Measurements from ENCODE around the gene RDH12.

RDH12 gene

DNA sequence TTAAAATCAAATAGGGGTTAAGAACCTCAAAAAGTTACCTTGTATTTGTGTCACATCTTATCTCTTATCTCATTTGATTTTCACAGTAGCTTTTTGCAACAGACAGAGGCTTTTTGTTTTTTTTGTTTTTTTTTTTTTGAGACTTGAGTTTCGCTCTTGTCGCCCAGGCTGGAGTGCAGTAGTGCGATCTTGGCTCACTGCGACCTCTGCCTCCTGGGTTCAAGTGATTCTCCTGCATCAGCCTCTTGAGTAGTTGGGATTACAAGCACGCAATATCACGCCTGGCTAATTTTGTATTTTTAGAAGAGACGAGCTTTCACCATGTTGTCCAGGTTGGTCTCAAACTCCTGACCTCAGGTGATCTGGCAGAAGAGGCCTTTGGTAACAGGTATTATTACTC, 25.7 kb downstream of the RDH12 start:
- Histone ChIP-seq H3K4me2 (ENCODE audit: low read length) (no peak overlapping the region), H2BK5ac (ENCODE audit: low read length) (no peak overlapping the region), H3K23ac (ENCODE audit: low read length) (no peak overlapping the region), H3K18ac (ENCODE audit: low read length) (no peak overlapping the region), H3K4ac (ENCODE audit: low read depth, low read length) (no peak overlapping the region), H3K4me3 (ENCODE audit: low read length) (no peak overlapping the region), H3K4me1 (ENCODE audit: control insufficient read depth, low read depth, low read length) (peaks cover 3% of the 10 kb centered on the region), H4K8ac (ENCODE audit: low read depth, low read length) (no peak overlapping the region), H4K5ac (ENCODE audit: low read length) (no peak overlapping the region), H3K36me3 (ENCODE audit: control insufficient read depth, insufficient read depth, low read length) (no peaks in the 10 kb centered on the region), H2BK15ac (replicated peaks; ENCODE audit: low read depth) (no peak overlapping the region), H3K9ac (ENCODE audit: low read length) (no peak overlapping the region), H3K79me2 (ENCODE audit: control insufficient read depth, insufficient read depth, low read length) (no peaks in the 10 kb centered on the region), H3K56ac (ENCODE audit: low read length) (no peak overlapping the region), H3K27ac (ENCODE audit: low read depth, low read length) (no peak overlapping the region), H2AK5ac (ENCODE audit: low read length) (no peak overlapping the region), H3K79me1 (ENCODE audit: low read length) (no peaks in the 10 kb centered on the region), H2BK120ac (ENCODE audit: low read depth, low read length) (no peak overlapping the region), H3K27me3 (ENCODE audit: insufficient read depth, low read length, poor library complexity) (no peaks in the 10 kb centered on the region)
- WGBS (ENCODE audit: extremely low coverage, insufficient coverage, low lambda C conversion rate), result no CpG with 5 or more reads among the region's 7 CpGs
- DNase-seq, result no peak

DNA sequence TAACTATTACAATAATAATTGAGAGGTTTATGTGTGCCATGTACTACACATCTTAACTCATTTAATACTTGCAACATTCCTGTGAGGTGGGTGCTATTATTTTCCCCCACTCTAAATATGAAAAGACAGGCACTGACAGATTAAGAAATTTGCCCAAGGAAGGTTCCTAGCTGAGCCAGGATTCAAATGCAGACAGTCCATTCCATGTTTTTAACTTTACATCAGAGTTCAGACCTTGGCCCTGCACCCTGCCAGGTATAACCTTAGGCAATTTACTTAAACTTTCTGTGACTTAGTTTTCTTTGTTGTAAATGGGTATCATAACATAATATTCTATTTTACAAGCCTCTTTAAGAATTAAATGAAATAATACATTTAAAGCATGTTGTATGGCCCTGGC, 26.6 kb downstream of the RDH12 start:
- DNase-seq, result no peak
- no peak overlapping the region for H4K5ac ChIP-seq (ENCODE audit: low read length)
- H3K4me3 ChIP-seq (ENCODE audit: low read length), result no peak overlapping the region
- H3K4me2 ChIP-seq (ENCODE audit: low read length), result no peak overlapping the region
- H3K36me3 ChIP-seq (ENCODE audit: control insufficient read depth, insufficient read depth, low read length), result no peaks in the 10 kb centered on the region
- H2AK5ac ChIP-seq (ENCODE audit: low read length), result no peak overlapping the region
- peaks cover 3% of the 10 kb centered on the region for H3K4me1 ChIP-seq (ENCODE audit: control insufficient read depth, low read depth, low read length)
- no peak overlapping the region for H3K4ac ChIP-seq (ENCODE audit: low read depth, low read length)
- H3K79me2 ChIP-seq (ENCODE audit: control insufficient read depth, insufficient read depth, low read length), result no peaks in the 10 kb centered on the region
- H3K56ac ChIP-seq (ENCODE audit: low read length), result no peak overlapping the region
- no peak overlapping the region for H3K18ac ChIP-seq (ENCODE audit: low read length)
- H3K27me3 ChIP-seq (ENCODE audit: insufficient read depth, low read length, poor library complexity), result no peaks in the 10 kb centered on the region
- no peak overlapping the region for H3K9ac ChIP-seq (ENCODE audit: low read length)
- H3K27ac ChIP-seq (ENCODE audit: low read depth, low read length), result no peak overlapping the region
- no peak overlapping the region for H3K23ac ChIP-seq (ENCODE audit: low read length)
- H2BK120ac ChIP-seq (ENCODE audit: low read depth, low read length), result no peak overlapping the region
- no peak overlapping the region for H2BK15ac ChIP-seq (replicated peaks; ENCODE audit: low read depth)
- H3K79me1 ChIP-seq (ENCODE audit: low read length), result no peaks in the 10 kb centered on the region
- no peak overlapping the region for H4K8ac ChIP-seq (ENCODE audit: low read depth, low read length)
- H2BK5ac ChIP-seq (ENCODE audit: low read length), result no peak overlapping the region

DNA sequence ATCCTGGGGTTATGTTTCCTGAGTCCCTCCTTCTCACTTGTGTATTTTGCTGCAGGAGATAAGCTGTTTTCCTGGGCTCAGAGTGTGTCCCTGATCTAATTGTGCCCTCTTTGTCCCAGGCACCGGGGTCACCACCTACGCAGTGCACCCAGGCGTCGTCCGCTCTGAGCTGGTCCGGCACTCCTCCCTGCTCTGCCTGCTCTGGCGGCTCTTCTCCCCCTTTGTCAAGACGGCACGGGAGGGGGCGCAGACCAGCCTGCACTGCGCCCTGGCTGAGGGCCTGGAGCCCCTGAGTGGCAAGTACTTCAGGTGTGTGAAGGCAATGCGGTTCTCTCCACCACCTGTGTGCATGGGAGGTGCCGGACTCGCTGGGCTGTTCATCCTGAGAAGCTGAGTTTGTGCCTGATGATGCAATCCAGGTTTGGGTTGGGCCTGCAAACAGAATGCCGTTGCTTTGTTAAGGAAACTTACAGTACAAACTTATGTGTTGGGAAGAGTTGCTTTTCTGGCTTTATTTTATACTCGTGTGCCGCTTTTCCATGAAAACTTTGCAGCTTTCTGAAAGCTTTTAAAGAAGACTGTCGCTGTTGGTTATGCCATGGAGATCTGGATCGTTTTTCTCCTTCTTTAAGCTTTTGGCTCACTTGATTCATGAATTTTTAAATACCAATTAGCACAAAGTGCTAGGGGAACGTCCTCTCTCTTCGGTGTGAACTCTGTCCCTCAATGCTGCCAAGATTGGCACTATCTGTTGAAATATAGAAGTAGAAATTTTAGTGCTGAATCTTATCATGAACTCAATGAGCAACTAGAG, 27.6 kb downstream of the RDH12 start:
- DNase-seq, result peak; percentile 73
- Histone ChIP-seq H2BK120ac (ENCODE audit: low read depth, low read length) (no peak overlapping the region), H3K23ac (ENCODE audit: low read length) (no peak overlapping the region), H3K79me2 (ENCODE audit: control insufficient read depth, insufficient read depth, low read length) (no peaks in the 10 kb centered on the region), H3K27ac (ENCODE audit: low read depth, low read length) (no peak overlapping the region), H3K4me1 (ENCODE audit: control insufficient read depth, low read depth, low read length) (peaks cover 3% of the 10 kb centered on the region), H3K79me1 (ENCODE audit: low read length) (no peaks in the 10 kb centered on the region), H3K18ac (ENCODE audit: low read length) (no peak overlapping the region), H4K8ac (ENCODE audit: low read depth, low read length) (no peak overlapping the region), H3K4ac (ENCODE audit: low read depth, low read length) (no peak overlapping the region), H3K4me2 (ENCODE audit: low read length) (peak overlapping the region; percentile 21), H2AK5ac (ENCODE audit: low read length) (no peak overlapping the region), H3K36me3 (ENCODE audit: control insufficient read depth, insufficient read depth, low read length) (no peaks in the 10 kb centered on the region), H3K4me3 (ENCODE audit: low read length) (no peak overlapping the region), H3K9ac (ENCODE audit: low read length) (peak overlapping the region; percentile 43), H4K5ac (ENCODE audit: low read length) (no peak overlapping the region), H3K27me3 (ENCODE audit: insufficient read depth, low read length, poor library complexity) (no peaks in the 10 kb centered on the region), H2BK15ac (replicated peaks; ENCODE audit: low read depth) (no peak overlapping the region), H2BK5ac (ENCODE audit: low read length) (no peak overlapping the region), H3K56ac (ENCODE audit: low read length) (peak overlapping the region; percentile 78)
- no CpG with 5 or more reads among the region's 21 CpGs for WGBS (ENCODE audit: extremely low coverage, insufficient coverage, low lambda C conversion rate)

- H3K79me1 ChIP-seq (ENCODE audit: low read length), result no peaks in the 10 kb centered on the region
- H3K4me2 ChIP-seq (ENCODE audit: low read length), result no peak overlapping the region
- no peak overlapping the region for H3K4me3 ChIP-seq (ENCODE audit: low read length)
- no peak overlapping the region for H3K4ac ChIP-seq (ENCODE audit: low read depth, low read length)
- no peak overlapping the region for H2AK5ac ChIP-seq (ENCODE audit: low read length)
- no CpG with 5 or more reads among the region's 4 CpGs for WGBS (ENCODE audit: extremely low coverage, insufficient coverage, low lambda C conversion rate)
- H3K27ac ChIP-seq (ENCODE audit: low read depth, low read length), result no peak overlapping the region
- H4K5ac ChIP-seq (ENCODE audit: low read length), result no peak overlapping the region
- H2BK5ac ChIP-seq (ENCODE audit: low read length), result no peak overlapping the region
- H3K9ac ChIP-seq (ENCODE audit: low read length), result no peak overlapping the region
- no peaks in the 10 kb centered on the region for H3K27me3 ChIP-seq (ENCODE audit: insufficient read depth, low read length, poor library complexity)
- no peak overlapping the region for H2BK120ac ChIP-seq (ENCODE audit: low read depth, low read length)
- H3K4me1 ChIP-seq (ENCODE audit: control insufficient read depth, low read depth, low read length), result peaks cover 3% of the 10 kb centered on the region
- H3K79me2 ChIP-seq (ENCODE audit: control insufficient read depth, insufficient read depth, low read length), result no peaks in the 10 kb centered on the region
- H2BK15ac ChIP-seq (replicated peaks; ENCODE audit: low read depth), result no peak overlapping the region
- H3K23ac ChIP-seq (ENCODE audit: low read length), result no peak overlapping the region
- no peak overlapping the region for H3K56ac ChIP-seq (ENCODE audit: low read length)
- peak; percentile 26 for DNase-seq
- no peaks in the 10 kb centered on the region for H3K36me3 ChIP-seq (ENCODE audit: control insufficient read depth, insufficient read depth, low read length)
- no peak overlapping the region for H4K8ac ChIP-seq (ENCODE audit: low read depth, low read length)
- H3K18ac ChIP-seq (ENCODE audit: low read length), result no peak overlapping the region
Measured at GRCh38 chr14:67733616-67734015, 31.9 kb downstream of the RDH12 start.

DNA sequence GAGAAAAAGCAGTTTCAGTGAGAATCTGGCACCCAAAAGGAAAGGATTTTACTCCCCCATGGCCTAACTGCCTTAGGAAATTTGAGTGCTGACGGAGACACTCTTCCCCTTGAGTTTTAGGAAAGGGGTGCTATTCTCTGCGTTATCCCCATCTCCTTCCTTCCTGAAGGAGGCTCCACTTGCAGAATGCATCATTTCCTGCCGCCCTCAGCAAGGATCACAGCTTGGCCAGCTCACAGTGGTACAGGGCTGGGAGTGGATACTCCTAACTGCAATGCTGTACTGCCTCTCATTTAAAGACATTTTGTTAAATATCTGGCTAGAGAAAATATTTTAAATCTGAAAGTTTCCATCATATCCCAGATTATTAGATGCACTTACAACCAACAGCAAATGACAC, 33.0 kb downstream of the RDH12 start:
- WGBS (ENCODE audit: extremely low coverage, insufficient coverage, low lambda C conversion rate), result no CpG with 5 or more reads among the region's 3 CpGs
- no peak overlapping the region for H3K27ac ChIP-seq (ENCODE audit: low read depth, low read length)
- H3K23ac ChIP-seq (ENCODE audit: low read length), result no peak overlapping the region
- H3K4me3 ChIP-seq (ENCODE audit: low read length), result no peak overlapping the region
- H3K56ac ChIP-seq (ENCODE audit: low read length), result no peak overlapping the region
- no peak overlapping the region for H3K4ac ChIP-seq (ENCODE audit: low read depth, low read length)
- H2BK15ac ChIP-seq (replicated peaks; ENCODE audit: low read depth), result no peak overlapping the region
- no peak overlapping the region for H2BK5ac ChIP-seq (ENCODE audit: low read length)
- H3K36me3 ChIP-seq (ENCODE audit: control insufficient read depth, insufficient read depth, low read length), result no peaks in the 10 kb centered on the region
- no peak overlapping the region for H2AK5ac ChIP-seq (ENCODE audit: low read length)
- H3K4me2 ChIP-seq (ENCODE audit: low read length), result no peak overlapping the region
- H3K18ac ChIP-seq (ENCODE audit: low read length), result no peak overlapping the region
- no peak overlapping the region for H4K5ac ChIP-seq (ENCODE audit: low read length)
- no peak overlapping the region for H2BK120ac ChIP-seq (ENCODE audit: low read depth, low read length)
- peak; percentile 63 for DNase-seq
- no peak overlapping the region for H3K9ac ChIP-seq (ENCODE audit: low read length)
- no peak overlapping the region for H4K8ac ChIP-seq (ENCODE audit: low read depth, low read length)
- H3K79me2 ChIP-seq (ENCODE audit: control insufficient read depth, insufficient read depth, low read length), result no peaks in the 10 kb centered on the region
- no peaks in the 10 kb centered on the region for H3K79me1 ChIP-seq (ENCODE audit: low read length)
- H3K27me3 ChIP-seq (ENCODE audit: insufficient read depth, low read length, poor library complexity), result no peaks in the 10 kb centered on the region
- no peaks in the 10 kb centered on the region for H3K4me1 ChIP-seq (ENCODE audit: control insufficient read depth, low read depth, low read length)
